ENCODE data around the gene HS3ST1.

Gene HS3ST1

DNA sequence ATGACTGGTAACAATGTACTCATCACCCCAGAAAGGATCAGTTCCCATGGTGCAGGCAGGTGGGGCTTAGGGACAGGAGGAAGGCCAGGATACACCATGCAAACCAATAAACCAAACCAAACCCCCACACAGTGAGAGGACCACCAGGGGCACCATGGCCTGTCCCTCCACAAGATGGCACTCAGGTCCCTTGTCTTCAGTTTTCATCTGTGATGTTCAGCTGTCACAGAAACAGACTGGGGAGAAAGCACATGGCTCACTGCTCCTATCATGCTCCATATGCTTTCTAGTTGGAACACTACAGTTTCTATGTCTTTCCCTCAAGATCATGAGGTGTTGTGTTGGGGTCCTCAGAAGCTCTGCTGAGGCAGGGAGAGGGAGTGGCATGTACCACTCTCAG is 10.1 kb downstream of the HS3ST1 start:
- TF ChIP-seq EP300 (IDR thresholded peaks at IDR 0.05; ENCODE audit: borderline replicate concordance) (no peak), CEBPB (IDR thresholded peaks at IDR 0.05) (no peak), FOXM1 (IDR thresholded peaks at IDR 0.05; ENCODE audit: borderline replicate concordance, low read depth) (no peak), TCF12 (IDR thresholded peaks at IDR 0.05; ENCODE audit: low read depth) (no peak), CREB1 (IDR thresholded peaks at IDR 0.05; ENCODE audit: low read depth) (no peak)
- TF ChIP-seq, protein P1, sequence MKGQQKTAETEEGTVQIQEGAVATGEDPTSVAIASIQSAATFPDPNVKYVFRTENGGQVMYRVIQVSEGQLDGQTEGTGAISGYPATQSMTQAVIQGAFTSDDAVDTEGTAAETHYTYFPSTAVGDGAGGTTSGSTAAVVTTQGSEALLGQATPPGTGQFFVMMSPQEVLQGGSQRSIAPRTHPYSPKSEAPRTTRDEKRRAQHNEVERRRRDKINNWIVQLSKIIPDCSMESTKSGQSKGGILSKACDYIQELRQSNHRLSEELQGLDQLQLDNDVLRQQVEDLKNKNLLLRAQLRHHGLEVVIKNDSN (IDR thresholded peaks at IDR 0.05), result no peak
- TF ChIP-seq, protein P2, sequence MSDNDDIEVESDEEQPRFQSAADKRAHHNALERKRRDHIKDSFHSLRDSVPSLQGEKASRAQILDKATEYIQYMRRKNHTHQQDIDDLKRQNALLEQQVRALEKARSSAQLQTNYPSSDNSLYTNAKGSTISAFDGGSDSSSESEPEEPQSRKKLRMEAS (IDR thresholded peaks at IDR 0.05), result no peak

DNA sequence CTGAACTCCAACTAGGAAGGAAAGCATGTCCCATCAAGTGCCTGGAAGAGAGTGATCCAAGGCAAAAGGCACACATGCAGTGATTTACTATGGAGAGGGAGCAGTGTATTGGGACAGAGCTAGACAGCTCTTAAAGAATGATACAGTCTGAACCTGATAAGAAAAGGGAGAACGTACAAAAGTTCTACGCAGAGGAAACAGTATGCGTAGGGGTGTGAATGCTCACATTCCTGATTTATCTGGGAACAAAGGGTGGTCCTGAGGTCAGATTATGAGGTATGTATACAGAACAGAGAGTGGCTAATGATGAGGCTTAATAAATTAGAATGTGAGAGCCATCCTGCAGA is 12.0 kb downstream of the HS3ST1 start:
- TF ChIP-seq, protein P1 (IDR thresholded peaks at IDR 0.05), result no peak
- TF ChIP-seq CEBPB (IDR thresholded peaks at IDR 0.05) (no peak), TAF1 (IDR thresholded peaks at IDR 0.05; ENCODE audit: low read depth) (no peak), ZBTB7A (IDR thresholded peaks at IDR 0.05; ENCODE audit: low read depth) (no peak), NFIC (IDR thresholded peaks at IDR 0.05) (no peak), TCF12 (IDR thresholded peaks at IDR 0.05; ENCODE audit: low read depth) (no peak), EGR1 (IDR thresholded peaks at IDR 0.05) (no peak), FOXM1 (IDR thresholded peaks at IDR 0.05; ENCODE audit: borderline replicate concordance, low read depth) (no peak), RAD21 (IDR thresholded peaks at IDR 0.05; ENCODE audit: low read depth) (no peak), CREB1 (IDR thresholded peaks at IDR 0.05; ENCODE audit: low read depth) (no peak), TEAD4 (IDR thresholded peaks at IDR 0.05) (no peak), YY1 (IDR thresholded peaks at IDR 0.05; ENCODE audit: low read depth) (no peak), EP300 (IDR thresholded peaks at IDR 0.05; ENCODE audit: borderline replicate concordance) (no peak)
- TF ChIP-seq, protein P3, sequence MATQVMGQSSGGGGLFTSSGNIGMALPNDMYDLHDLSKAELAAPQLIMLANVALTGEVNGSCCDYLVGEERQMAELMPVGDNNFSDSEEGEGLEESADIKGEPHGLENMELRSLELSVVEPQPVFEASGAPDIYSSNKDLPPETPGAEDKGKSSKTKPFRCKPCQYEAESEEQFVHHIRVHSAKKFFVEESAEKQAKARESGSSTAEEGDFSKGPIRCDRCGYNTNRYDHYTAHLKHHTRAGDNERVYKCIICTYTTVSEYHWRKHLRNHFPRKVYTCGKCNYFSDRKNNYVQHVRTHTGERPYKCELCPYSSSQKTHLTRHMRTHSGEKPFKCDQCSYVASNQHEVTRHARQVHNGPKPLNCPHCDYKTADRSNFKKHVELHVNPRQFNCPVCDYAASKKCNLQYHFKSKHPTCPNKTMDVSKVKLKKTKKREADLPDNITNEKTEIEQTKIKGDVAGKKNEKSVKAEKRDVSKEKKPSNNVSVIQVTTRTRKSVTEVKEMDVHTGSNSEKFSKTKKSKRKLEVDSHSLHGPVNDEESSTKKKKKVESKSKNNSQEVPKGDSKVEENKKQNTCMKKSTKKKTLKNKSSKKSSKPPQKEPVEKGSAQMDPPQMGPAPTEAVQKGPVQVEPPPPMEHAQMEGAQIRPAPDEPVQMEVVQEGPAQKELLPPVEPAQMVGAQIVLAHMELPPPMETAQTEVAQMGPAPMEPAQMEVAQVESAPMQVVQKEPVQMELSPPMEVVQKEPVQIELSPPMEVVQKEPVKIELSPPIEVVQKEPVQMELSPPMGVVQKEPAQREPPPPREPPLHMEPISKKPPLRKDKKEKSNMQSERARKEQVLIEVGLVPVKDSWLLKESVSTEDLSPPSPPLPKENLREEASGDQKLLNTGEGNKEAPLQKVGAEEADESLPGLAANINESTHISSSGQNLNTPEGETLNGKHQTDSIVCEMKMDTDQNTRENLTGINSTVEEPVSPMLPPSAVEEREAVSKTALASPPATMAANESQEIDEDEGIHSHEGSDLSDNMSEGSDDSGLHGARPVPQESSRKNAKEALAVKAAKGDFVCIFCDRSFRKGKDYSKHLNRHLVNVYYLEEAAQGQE (IDR thresholded peaks at IDR 0.05; ENCODE audit: low read depth), result no peak
- TF ChIP-seq, protein P2 (IDR thresholded peaks at IDR 0.05), result no peak

DNA sequence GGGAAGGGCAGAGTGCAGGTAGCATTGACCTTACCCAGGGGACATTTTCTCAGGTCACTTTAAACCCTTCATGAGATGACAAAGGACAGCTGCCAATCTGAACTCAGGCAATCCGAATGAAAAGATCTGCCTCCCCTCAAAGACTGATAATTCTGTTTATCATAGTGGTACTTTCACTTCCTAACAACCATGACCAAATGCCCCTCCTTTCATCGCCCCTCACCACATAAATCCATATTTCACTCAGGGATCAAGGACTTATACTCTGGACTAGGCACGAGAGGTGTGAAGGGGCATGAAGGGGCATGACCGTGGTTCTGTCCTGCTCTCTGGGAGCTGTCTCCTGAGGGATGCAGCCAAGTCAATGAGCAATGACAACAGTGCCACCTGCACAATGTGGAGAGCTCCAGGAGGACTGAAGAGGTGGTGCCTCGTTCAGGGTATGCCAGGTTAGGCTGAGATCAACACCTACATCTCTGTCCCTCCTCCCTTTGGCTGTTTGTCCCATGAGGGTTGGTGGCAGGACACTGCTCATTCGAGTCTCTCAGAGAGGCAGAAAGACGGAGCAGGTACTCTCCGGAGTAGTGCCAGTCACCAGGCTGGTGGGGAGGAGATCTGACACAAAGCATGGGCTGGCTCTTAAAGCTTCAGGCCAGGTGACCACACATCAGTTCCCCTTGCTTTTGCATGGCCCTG is 12.5 kb downstream of the HS3ST1 start:
- TF ChIP-seq TAF1 (IDR thresholded peaks at IDR 0.05; ENCODE audit: low read depth), result no peak
- no peak for TF ChIP-seq YY1 (IDR thresholded peaks at IDR 0.05; ENCODE audit: low read depth)

DNA sequence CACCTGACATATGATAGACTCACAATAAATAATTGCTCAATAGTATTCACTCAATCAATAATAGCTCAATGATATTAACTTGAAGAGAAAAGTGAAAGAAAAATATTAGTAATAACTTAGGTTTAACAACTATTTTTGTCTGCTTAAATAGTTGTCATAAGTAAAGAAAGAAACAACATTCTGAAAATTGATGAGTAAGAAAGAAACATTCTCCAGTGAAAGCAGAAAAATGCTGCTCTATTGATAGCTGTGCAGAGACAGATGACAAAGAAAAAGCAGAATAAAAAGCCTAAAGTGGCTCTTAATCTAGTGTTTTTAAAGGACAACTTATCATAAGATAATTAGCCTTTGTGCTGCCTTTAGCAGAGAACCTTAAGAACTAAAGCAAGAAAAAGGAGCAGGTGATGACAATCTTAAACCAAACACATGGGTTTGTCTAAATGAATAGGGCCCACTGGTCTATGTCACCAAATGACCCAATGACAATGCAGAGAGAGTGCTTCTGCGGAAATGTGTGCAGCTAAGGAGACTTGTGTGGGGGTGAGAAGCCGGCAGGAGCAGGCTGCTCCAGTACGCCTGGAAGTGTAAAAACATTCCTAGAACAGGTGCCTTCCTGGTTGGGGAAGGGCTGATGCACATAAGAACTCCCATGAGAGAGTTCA is 13.2 kb downstream of the HS3ST1 start:
- TF ChIP-seq, protein P3 (IDR thresholded peaks at IDR 0.05; ENCODE audit: low read depth), result no peak
- TF ChIP-seq EP300 (IDR thresholded peaks at IDR 0.05; ENCODE audit: borderline replicate concordance) (no peak), TEAD4 (IDR thresholded peaks at IDR 0.05) (no peak), TAF1 (IDR thresholded peaks at IDR 0.05; ENCODE audit: low read depth) (no peak), RAD21 (IDR thresholded peaks at IDR 0.05; ENCODE audit: low read depth) (no peak), CREB1 (IDR thresholded peaks at IDR 0.05; ENCODE audit: low read depth) (no peak), ZBTB7A (IDR thresholded peaks at IDR 0.05; ENCODE audit: low read depth) (no peak), YY1 (IDR thresholded peaks at IDR 0.05; ENCODE audit: low read depth) (no peak), TCF12 (IDR thresholded peaks at IDR 0.05; ENCODE audit: low read depth) (no peak), CEBPB (IDR thresholded peaks at IDR 0.05) (no peak), NFIC (IDR thresholded peaks at IDR 0.05) (no peak), FOXM1 (IDR thresholded peaks at IDR 0.05; ENCODE audit: borderline replicate concordance, low read depth) (no peak), EGR1 (IDR thresholded peaks at IDR 0.05) (no peak)
- TF ChIP-seq, protein P1 (IDR thresholded peaks at IDR 0.05), result no peak
- TF ChIP-seq, protein P2 (IDR thresholded peaks at IDR 0.05), result no peak

DNA sequence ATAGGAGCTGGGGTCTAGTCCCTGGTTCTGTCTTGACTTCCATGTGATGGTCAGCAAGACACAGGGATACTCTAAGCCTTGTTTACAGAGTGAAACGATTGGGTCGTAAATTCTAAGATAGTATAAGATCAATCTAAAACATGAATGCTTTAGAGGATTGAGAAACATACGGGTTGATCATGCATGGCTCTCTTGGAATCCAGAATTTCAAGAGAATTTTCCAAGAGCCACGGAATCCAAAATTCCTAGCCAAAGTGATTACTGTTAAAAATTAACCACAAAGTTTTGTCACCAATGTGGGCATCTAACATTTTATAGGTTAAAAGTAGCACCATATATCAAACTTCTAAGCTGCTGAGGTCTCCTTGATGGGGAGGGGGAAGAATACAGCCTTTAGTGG is 16.5 kb downstream of the HS3ST1 start:
- TF ChIP-seq, protein P1 (IDR thresholded peaks at IDR 0.05), result no peak
- TF ChIP-seq RAD21 (IDR thresholded peaks at IDR 0.05; ENCODE audit: low read depth) (no peak), NFIC (IDR thresholded peaks at IDR 0.05) (no peak), TAF1 (IDR thresholded peaks at IDR 0.05; ENCODE audit: low read depth) (no peak), ZBTB7A (IDR thresholded peaks at IDR 0.05; ENCODE audit: low read depth) (no peak), TCF12 (IDR thresholded peaks at IDR 0.05; ENCODE audit: low read depth) (no peak), TEAD4 (IDR thresholded peaks at IDR 0.05) (no peak), EP300 (IDR thresholded peaks at IDR 0.05; ENCODE audit: borderline replicate concordance) (no peak), EGR1 (IDR thresholded peaks at IDR 0.05) (no peak), CEBPB (IDR thresholded peaks at IDR 0.05) (no peak)
- TF ChIP-seq, protein P2 (IDR thresholded peaks at IDR 0.05), result no peak
- TF ChIP-seq, protein P3 (IDR thresholded peaks at IDR 0.05; ENCODE audit: low read depth), result no peak

Data from Ishikawa (cell line).